H9 (cell line): ENCODE measurements around the gene FAM8A1. TPM values are rescaled to one million over a fixed set of nuclear protein-coding genes. Genes with fewer than 3 reads are reported as not detected.

Experiments
- DNase-seq: peaks from one replicate; pipeline ENCODE4 v3.0.0-alpha.2; 2017
- H2AFZ ChIP-seq: one replicate; pipeline ENCODE4 v1.6.1; 2013; ENCODE audit warnings: mild to moderate bottlenecking, low read length, control low read depth, moderate library complexity
- H2AK5ac ChIP-seq: 2 replicates; pipeline ENCODE4 v1.6.1; 2013; ENCODE audit warnings: low read length, control low read depth, mixed read lengths; ENCODE audit not compliant: insufficient read length
- H2BK120ac ChIP-seq: one replicate; pipeline ENCODE4 v1.6.1; 2013; ENCODE audit warnings: low read depth, mild to moderate bottlenecking, low read length, control low read depth, inconsistent platforms; ENCODE audit not compliant: poor library complexity, severe bottlenecking
- H2BK12ac ChIP-seq: 2 replicates; pipeline ENCODE4 v1.6.1; 2013; ENCODE audit warnings: low read length, control low read depth, mixed read lengths, low read depth; ENCODE audit not compliant: insufficient read length
- H2BK15ac ChIP-seq: 2 replicates; pipeline ENCODE4 v1.6.1; 2013; ENCODE audit warnings: low read depth, low read length, control low read depth
- H2BK20ac ChIP-seq: one replicate; pipeline ENCODE4 v1.6.1; 2013; ENCODE audit warnings: low read depth, mild to moderate bottlenecking, low read length, control low read depth, inconsistent platforms; ENCODE audit not compliant: poor library complexity, severe bottlenecking
- H2BK5ac ChIP-seq: 2 replicates; pipeline ENCODE4 v1.6.1; 2013; ENCODE audit warnings: low read length, control low read depth, mixed read lengths; ENCODE audit not compliant: insufficient read length
- H3K14ac ChIP-seq: 2 replicates; pipeline ENCODE4 v1.6.1; 2013; ENCODE audit warnings: low read length, control low read depth; ENCODE audit not compliant: insufficient read depth
- H3K18ac ChIP-seq: 2 replicates; pipeline ENCODE4 v1.6.1; 2013; ENCODE audit warnings: low read depth, mild to moderate bottlenecking, mixed read lengths, low read length, control low read depth; ENCODE audit not compliant: insufficient read length
- H3K23ac ChIP-seq: 2 replicates; pipeline ENCODE4 v1.6.1; 2013; ENCODE audit warnings: low read length, control low read depth, mixed read lengths, low read depth; ENCODE audit not compliant: insufficient read length
- H3K23me2 ChIP-seq: 2 replicates; pipeline ENCODE4 v1.6.1; 2013; ENCODE audit warnings: low read depth, mild to moderate bottlenecking, mixed read lengths, low read length, control low read depth; ENCODE audit not compliant: insufficient read length, poor library complexity, severe bottlenecking
- H3K27ac ChIP-seq: 2 replicates; pipeline ENCODE4 v1.5.1; 2013; ENCODE audit warnings: low read length, control low read depth, mixed read lengths, low read depth; ENCODE audit not compliant: insufficient read length
- H3K27me3 ChIP-seq: 2 replicates; pipeline ENCODE4 v1.6.1; 2013; ENCODE audit warnings: low read length, control low read depth, inconsistent platforms; ENCODE audit not compliant: insufficient read depth
- H3K4ac ChIP-seq: 2 replicates; pipeline ENCODE4 v1.6.1; 2013; ENCODE audit warnings: low read depth, mild to moderate bottlenecking, control low read depth, inconsistent platforms, low read length, moderate library complexity
- H3K4me1 ChIP-seq: 2 replicates; pipeline ENCODE4 v1.6.1; 2013; ENCODE audit warnings: low read length, control low read depth, inconsistent platforms; ENCODE audit not compliant: insufficient read depth
- H3K4me2 ChIP-seq: 2 replicates; pipeline ENCODE4 v1.6.1; 2013; ENCODE audit warnings: low read length, control low read depth, mixed read lengths; ENCODE audit not compliant: insufficient read length, insufficient read depth
- H3K56ac ChIP-seq: 2 replicates; pipeline ENCODE4 v1.6.1; 2013; ENCODE audit warnings: low read depth, mild to moderate bottlenecking, mixed read lengths, low read length, control low read depth; ENCODE audit not compliant: insufficient read length
- H3K79me1 ChIP-seq: 2 replicates; pipeline ENCODE4 v1.6.1; 2013; ENCODE audit warnings: low read depth, mild to moderate bottlenecking, moderate library complexity, low read length, control low read depth, inconsistent platforms; ENCODE audit not compliant: insufficient read depth, poor library complexity, severe bottlenecking
- H3K79me2 ChIP-seq: 2 replicates; pipeline ENCODE4 v1.6.1; 2013; ENCODE audit warnings: low read length, control low read depth, inconsistent platforms; ENCODE audit not compliant: insufficient read depth
- H3K9ac ChIP-seq: 2 replicates; pipeline ENCODE4 v1.6.1; 2013; ENCODE audit warnings: low read length, control low read depth, mixed read lengths; ENCODE audit not compliant: insufficient read length; ENCODE audit errors: extremely low read depth
- H3K9me3 ChIP-seq: one replicate; pipeline ENCODE4 v1.6.1; 2013; ENCODE audit warnings: low read depth, low read length, inconsistent platforms; ENCODE audit not compliant: control insufficient read depth
- H3T11ph ChIP-seq: one replicate; pipeline ENCODE4 v1.6.1; 2013; ENCODE audit warnings: mild to moderate bottlenecking, low read length, control low read depth, inconsistent platforms
- H4K20me1 ChIP-seq: one replicate; pipeline ENCODE4 v1.6.1; 2013; ENCODE audit not compliant: control insufficient read depth, insufficient read length, insufficient read depth
- H4K5ac ChIP-seq: 2 replicates; pipeline ENCODE4 v1.6.1; 2013; ENCODE audit warnings: low read depth, mild to moderate bottlenecking, mixed read lengths, low read length, control low read depth; ENCODE audit not compliant: insufficient read length
- H4K8ac ChIP-seq: replicated peaks from 2 replicates; pipeline ENCODE4 v1.6.1; 2013; ENCODE audit warnings: low read length, control low read depth, mixed read lengths, low read depth; ENCODE audit not compliant: insufficient read length
- H4K91ac ChIP-seq: 2 replicates; pipeline ENCODE4 v1.6.1; 2013; ENCODE audit warnings: low read depth, mild to moderate bottlenecking, moderate library complexity, mixed read lengths, low read length, control low read depth; ENCODE audit not compliant: insufficient read length
- H3K27ac Mint-ChIP-seq, 3 experiments: 2 replicates in 2 of 3; 3 replicates in 1 of 3; pipeline ENCODE4 v1.8.0; 2020 to 2021; ENCODE audit warnings: mixed read lengths in 3 of 3, mild to moderate bottlenecking in 1 of 3, moderate library complexity in 1 of 3
- H3K27me3 Mint-ChIP-seq: 2 replicates; pipeline ENCODE4 v1.8.0; 2021; ENCODE audit warnings: low read depth, mild to moderate bottlenecking, moderate library complexity, mixed read lengths
- H3K36me3 Mint-ChIP-seq, 3 experiments: 2 replicates in 2 of 3; 3 replicates in 1 of 3; pipeline ENCODE4 v1.8.0; 2020 to 2021; ENCODE audit warnings: low read depth in 3 of 3, mixed read lengths in 3 of 3; ENCODE audit not compliant: insufficient read depth in 1 of 3
- H3K4me1 Mint-ChIP-seq, 2 experiments: 2 replicates each; pipeline ENCODE4 v1.8.0; 2020; ENCODE audit warnings: mixed read lengths in 2 of 2
- H3K4me3 Mint-ChIP-seq, 2 experiments: 2 replicates in 1 of 2; 3 replicates in 1 of 2; pipeline ENCODE4 v1.8.0; 2020 to 2021; ENCODE audit warnings: mild to moderate bottlenecking in 2 of 2, mixed read lengths in 2 of 2, moderate library complexity in 1 of 2
- H3K9me3 Mint-ChIP-seq, 2 experiments: 2 replicates in 1 of 2; 3 replicates in 1 of 2; pipeline ENCODE4 v1.8.0; 2020; ENCODE audit warnings: mild to moderate bottlenecking in 2 of 2, mixed read lengths in 2 of 2, moderate library complexity in 1 of 2
- CTCF ChIP-seq: fragments of 200-600 bp; sonication (generic); conservative IDR thresholded peaks from 3 replicates; pipeline ENCODE4 v1.8.0; 2021; ENCODE audit warnings: antibody characterized with exemption, mild to moderate bottlenecking
- WGBS: extraction: QIAGEN DNeasy Blood & Tissue Kit; methylation state at CpG from one replicate; pipeline ENCODE4 v1.1.7; 2013; ENCODE audit warnings: missing lambda C conversion rate, low lambda C conversion rate, mixed read lengths; ENCODE audit not compliant: insufficient read length; ENCODE audit errors: extremely low coverage; 5-methylcytosine and 5-hydroxymethylcytosine counted together
- total RNA-seq: library from RNA; stranded (reverse); gene quantifications from 2 replicates; pipeline ENCODE4 v1.2.1, GENCODE V29; 2021

The FAM8A1 gene
- total RNA-seq, 1 experiment from 2014 or later = 11.0 TPM

GRCh38 chr6:17565399-17565798, 34.7 kb upstream of the FAM8A1 start:
- no peaks in the 10 kb centered on the region for H3K79me1 ChIP-seq
- H3K27ac ChIP-seq = no peak overlapping the region
- no peak overlapping the region for H2BK12ac ChIP-seq
- no peak overlapping the region for H3K18ac ChIP-seq
- no peaks in the 10 kb centered on the region for H3K23me2 ChIP-seq
- no peak overlapping the region for H3K9ac ChIP-seq
- no peak overlapping the region for H3K4me2 ChIP-seq
- Mint-ChIP-seq H3K4me3 (no peak overlapping the region), H3K36me3 (peaks cover 5 to 30% (median 19%) of the 10 kb centered on the region in 3 experiments), H3K9me3 (peaks cover 64 to 74% of the 10 kb centered on the region in 2 experiments), H3K4me1 (no peaks in the 10 kb centered on the region), H3K27me3 (0 out of 2 replicates have a peak, but pooled peaks cover 2% of the 10 kb centered on the region), H3K27ac (no peak overlapping the region)
- H2AFZ ChIP-seq = no peak overlapping the region
- H3K4ac ChIP-seq = no peak overlapping the region
- H3T11ph ChIP-seq = no peak overlapping the region
- no peak overlapping the region for H2BK5ac ChIP-seq
- H4K5ac ChIP-seq = no peak overlapping the region
- H3K4me1 ChIP-seq = no peaks in the 10 kb centered on the region
- no peak overlapping the region for H4K91ac ChIP-seq
- no peak overlapping the region for H4K8ac ChIP-seq
- WGBS = no CpG with 5 or more reads among the region's 3 CpGs
- no peak overlapping the region for H3K23ac ChIP-seq
- no peak overlapping the region for H2BK15ac ChIP-seq
- H3K9me3 ChIP-seq = no peaks in the 10 kb centered on the region
- no peak overlapping the region for H2AK5ac ChIP-seq
- H4K20me1 ChIP-seq = no peaks in the 10 kb centered on the region
- H3K14ac ChIP-seq = no peak overlapping the region
- no peaks in the 10 kb centered on the region for H3K27me3 ChIP-seq
- H2BK20ac ChIP-seq = no peak overlapping the region
- no peak overlapping the region for H2BK120ac ChIP-seq
- DNase-seq = no peak
- no peaks in the 10 kb centered on the region for H3K79me2 ChIP-seq
- no peak overlapping the region for H3K56ac ChIP-seq
- no peak for TF ChIP-seq CTCF
